HG03469 (cell line): ENCODE measurements around the gene PDK1.

Experiments used
- ATAC-seq: cut with Tn5 transposase; IDR thresholded peaks from one replicate; pipeline ENCODE4 v1.9.1; 2021; ENCODE audit warnings: mild to moderate bottlenecking, moderate library complexity, moderate number of reproducible peaks; ENCODE audit not compliant: unreplicated experiment

Gene PDK1

GRCh38 chr2:172639823-172640222, 83.9 kb downstream of the PDK1 start:
- ATAC-seq: no peak

GRCh38 chr2:172640389-172640788, 84.5 kb downstream of the PDK1 start:
- no peak for ATAC-seq

- ATAC-seq: no peak
Measured at GRCh38 chr2:172642301-172643020, 86.6 kb downstream of the PDK1 start.

- ATAC-seq: no peak
Measured at GRCh38 chr2:172643142-172643541, 87.3 kb downstream of the PDK1 start.

GRCh38 chr2:172647439-172647838, 91.5 kb downstream of the PDK1 start:
- no peak for ATAC-seq

GRCh38 chr2:172655091-172655837, 99.4 kb downstream of the PDK1 start:
- no peak for ATAC-seq

GRCh38 chr2:172655838-172656573, 100.1 kb downstream of the PDK1 start:
- no peak for ATAC-seq
